ENCODE data around the gene CNTN5.

CNTN5 gene

DNA sequence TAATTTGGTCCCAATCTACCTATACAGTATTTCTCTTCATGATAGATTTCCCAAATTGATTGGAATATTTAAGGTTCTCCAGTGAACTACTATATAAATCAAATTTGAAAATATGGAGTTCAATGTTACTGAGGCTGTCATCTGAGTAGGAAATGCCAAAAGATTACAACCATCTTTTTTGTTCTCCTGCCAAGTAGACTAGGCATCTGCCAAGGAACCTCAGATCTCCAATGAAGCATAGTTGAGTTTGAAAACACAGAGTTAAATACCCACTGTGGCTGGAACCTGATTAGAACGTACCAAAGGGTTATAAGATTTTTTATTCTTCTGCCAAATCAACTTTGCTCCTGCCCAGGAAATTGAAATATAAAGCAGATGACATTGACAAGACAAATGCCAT lies 330.9 kb downstream of the CNTN5 start:
- no peak for DNase-seq
- Mint-ChIP-seq H3K27ac (no peak overlapping the region), H3K4me1 (ENCODE audit: low read depth) (no peaks in the 10 kb centered on the region), H3K36me3 (ENCODE audit: low read depth) (no peaks in the 10 kb centered on the region), H3K4me3 (no peak overlapping the region), H3K27me3 (no peaks in the 10 kb centered on the region), H3K9me3 (peaks cover 14% of the 10 kb centered on the region)

GRCh38 chr11:99352642-99353041 lies 331.9 kb downstream of the CNTN5 start:
- Mint-ChIP-seq H3K36me3 (ENCODE audit: low read depth) (no peaks in the 10 kb centered on the region), H3K9me3 (peaks cover 14% of the 10 kb centered on the region), H3K4me3 (no peak overlapping the region), H3K27ac (no peak overlapping the region), H3K4me1 (ENCODE audit: low read depth) (no peaks in the 10 kb centered on the region), H3K27me3 (no peaks in the 10 kb centered on the region)
- DNase-seq = no peak

GRCh38 chr11:99366546-99366945 lies 345.8 kb downstream of the CNTN5 start:
- no peaks in the 10 kb centered on the region for H3K27me3 Mint-ChIP-seq
- H3K36me3 Mint-ChIP-seq (ENCODE audit: low read depth) = no peaks in the 10 kb centered on the region
- H3K4me3 Mint-ChIP-seq = no peak overlapping the region
- DNase-seq = no peak
- peaks cover 8% of the 10 kb centered on the region for H3K9me3 Mint-ChIP-seq
- no peaks in the 10 kb centered on the region for H3K4me1 Mint-ChIP-seq (ENCODE audit: low read depth)
- no peak overlapping the region for H3K27ac Mint-ChIP-seq

DNA sequence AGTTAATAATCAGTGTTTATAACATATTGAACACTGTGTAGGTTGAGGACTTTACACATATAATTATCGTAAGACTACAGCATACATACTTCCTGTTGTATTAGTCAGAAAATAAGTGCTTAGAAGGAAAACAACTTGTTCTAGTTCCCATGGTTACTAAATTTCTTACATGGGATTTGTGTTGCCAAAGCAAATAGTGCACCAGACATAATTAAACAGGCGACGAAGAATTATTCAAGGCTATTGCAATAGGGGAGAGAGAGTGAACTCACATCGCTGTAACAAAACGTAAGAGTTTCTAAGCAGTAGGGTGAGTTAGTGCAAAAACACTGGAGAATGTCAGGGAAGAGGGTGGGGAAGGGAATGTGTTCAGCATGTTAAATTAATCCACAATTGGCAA lies 347.8 kb downstream of the CNTN5 start:
- no peak for DNase-seq
- Mint-ChIP-seq H3K4me3 (no peak overlapping the region), H3K27ac (no peak overlapping the region), H3K36me3 (ENCODE audit: low read depth) (no peaks in the 10 kb centered on the region), H3K4me1 (ENCODE audit: low read depth) (no peaks in the 10 kb centered on the region), H3K9me3 (peaks cover 8% of the 10 kb centered on the region), H3K27me3 (no peaks in the 10 kb centered on the region)

DNA sequence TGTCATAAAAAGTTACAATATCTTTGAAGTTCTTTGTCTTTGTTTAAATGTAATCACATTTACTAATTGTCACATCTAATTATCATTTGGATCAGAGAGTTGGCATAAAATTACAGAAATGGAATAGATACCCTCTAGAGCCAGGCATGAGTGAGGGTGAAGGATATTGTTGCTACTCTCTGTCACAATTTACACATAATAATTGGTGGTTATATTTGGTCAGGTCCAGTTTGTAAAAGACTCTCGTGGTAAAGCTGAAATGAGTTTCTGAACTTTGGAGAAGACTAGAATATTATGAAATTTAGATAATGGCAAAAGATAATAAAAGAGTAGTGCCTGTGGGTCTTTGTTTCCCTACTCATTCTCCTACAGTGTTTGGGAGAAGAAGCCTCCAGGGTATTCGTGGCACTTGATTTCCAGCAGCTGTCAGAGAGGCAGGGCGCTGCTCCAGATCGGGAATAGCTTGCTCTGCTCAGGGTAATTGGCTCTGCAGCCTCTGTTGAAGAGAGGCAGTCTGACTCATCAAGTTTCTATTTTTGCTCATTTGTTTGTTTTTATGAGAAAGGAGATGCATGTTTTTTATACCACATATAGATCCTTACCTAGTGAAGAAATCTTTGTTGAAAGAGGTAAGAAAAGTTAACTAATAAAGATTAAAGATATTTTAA lies 349.9 kb downstream of the CNTN5 start:
- Mint-ChIP-seq H3K9me3 (peaks cover 7% of the 10 kb centered on the region), H3K36me3 (ENCODE audit: low read depth) (no peaks in the 10 kb centered on the region), H3K27ac (no peak overlapping the region), H3K27me3 (no peaks in the 10 kb centered on the region), H3K4me1 (ENCODE audit: low read depth) (no peaks in the 10 kb centered on the region), H3K4me3 (no peak overlapping the region)
- DNase-seq = no peak

GRCh38 chr11:99371257-99371656 lies 350.5 kb downstream of the CNTN5 start:
- no peaks in the 10 kb centered on the region for H3K27me3 Mint-ChIP-seq
- peaks cover 9% of the 10 kb centered on the region for H3K9me3 Mint-ChIP-seq
- no peaks in the 10 kb centered on the region for H3K36me3 Mint-ChIP-seq (ENCODE audit: low read depth)

DNA sequence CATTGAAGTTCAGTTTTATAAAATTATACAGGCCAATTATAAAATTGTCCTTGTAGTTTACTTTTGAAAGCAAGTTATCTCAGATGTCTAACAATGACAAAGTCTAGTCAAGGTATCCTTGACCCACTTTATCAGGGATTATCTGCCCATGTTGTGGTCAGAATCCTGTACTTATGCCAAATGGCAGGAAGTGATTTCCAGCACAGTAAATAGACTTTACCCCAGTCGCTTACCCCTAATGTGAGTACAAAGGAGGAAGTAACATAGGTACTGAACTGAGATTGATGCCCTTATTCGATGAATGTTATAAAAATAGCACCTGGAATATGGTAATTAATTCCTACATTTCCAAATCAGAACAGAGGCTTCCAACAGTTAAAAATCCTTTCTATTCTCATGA lies 355.7 kb downstream of the CNTN5 start:
- Mint-ChIP-seq H3K27ac (no peak overlapping the region), H3K4me1 (ENCODE audit: low read depth) (no peaks in the 10 kb centered on the region), H3K4me3 (no peak overlapping the region), H3K9me3 (peaks cover 11% of the 10 kb centered on the region), H3K36me3 (ENCODE audit: low read depth) (no peaks in the 10 kb centered on the region), H3K27me3 (no peaks in the 10 kb centered on the region)
- DNase-seq = no peak

More at GRCh38 chr11:99371257-99371656, 350.5 kb downstream of the CNTN5 start:
- Mint-ChIP-seq H3K4me3 (no peak overlapping the region), H3K4me1 (ENCODE audit: low read depth) (no peaks in the 10 kb centered on the region), H3K27ac (no peak overlapping the region)
- no peak for DNase-seq

DNA sequence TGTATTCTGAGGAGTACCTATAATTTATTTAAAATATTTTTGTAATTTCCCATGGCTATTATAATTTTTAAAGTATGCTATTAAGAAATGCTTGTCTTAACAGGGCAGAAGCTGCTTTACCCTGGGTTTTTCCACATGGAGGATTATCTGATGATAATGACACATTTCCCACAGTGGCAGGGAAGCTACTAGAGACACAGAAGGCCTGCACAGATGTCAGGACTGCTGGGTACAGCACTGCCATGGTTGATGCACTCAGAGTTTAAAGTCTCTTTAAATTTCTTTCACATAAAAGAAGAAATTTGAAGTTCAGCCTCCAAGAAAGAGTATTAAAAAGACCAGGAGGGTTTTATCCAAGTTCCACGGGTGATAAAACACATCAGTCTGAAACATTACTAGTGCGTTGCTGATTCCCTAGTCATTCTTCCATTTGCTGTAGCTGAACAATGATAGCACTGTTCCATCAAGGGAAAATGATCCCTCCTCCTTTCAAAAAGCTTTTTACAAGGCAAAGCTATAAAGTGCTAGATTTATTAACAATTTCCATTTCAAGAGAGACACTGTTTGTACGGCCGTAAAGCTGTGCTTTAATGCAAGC lies 363.0 kb downstream of the CNTN5 start:
- no peaks in the 10 kb centered on the region for H3K36me3 Mint-ChIP-seq (ENCODE audit: low read depth)
- no peak overlapping the region for H3K4me3 Mint-ChIP-seq
- H3K4me1 Mint-ChIP-seq (ENCODE audit: low read depth) = no peaks in the 10 kb centered on the region
- no peaks in the 10 kb centered on the region for H3K27me3 Mint-ChIP-seq
- DNase-seq = no peak
- peaks cover 15% of the 10 kb centered on the region for H3K9me3 Mint-ChIP-seq
- no peak overlapping the region for H3K27ac Mint-ChIP-seq

GRCh38 chr11:99391245-99391644 lies 370.5 kb downstream of the CNTN5 start:
- no peaks in the 10 kb centered on the region for H3K36me3 Mint-ChIP-seq (ENCODE audit: low read depth)
- H3K9me3 Mint-ChIP-seq = peaks cover 5% of the 10 kb centered on the region
- H3K4me3 Mint-ChIP-seq = no peak overlapping the region
- no peaks in the 10 kb centered on the region for H3K4me1 Mint-ChIP-seq (ENCODE audit: low read depth)
- H3K27ac Mint-ChIP-seq = no peak overlapping the region
- no peaks in the 10 kb centered on the region for H3K27me3 Mint-ChIP-seq
- DNase-seq = no peak

DNA sequence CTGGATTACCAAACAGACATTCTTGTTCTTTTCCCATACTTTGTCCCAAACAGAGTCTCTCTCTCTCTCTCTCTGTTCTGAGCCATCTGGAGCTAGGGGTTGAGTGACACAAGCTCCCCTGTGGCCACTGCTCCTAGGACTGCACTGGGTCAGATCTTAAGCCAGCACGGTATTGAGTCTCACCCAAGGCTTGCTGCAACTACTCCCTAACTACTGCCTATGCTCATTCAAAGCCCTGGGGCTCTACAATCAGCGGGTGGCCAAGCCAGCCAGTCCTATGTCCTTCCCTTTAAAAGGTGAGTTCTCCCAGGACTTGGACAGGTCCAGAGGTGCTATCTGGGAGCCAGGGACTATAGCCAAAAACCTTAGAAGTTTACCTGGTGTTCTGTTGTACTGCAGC lies 385.6 kb downstream of the CNTN5 start:
- peaks cover 2% of the 10 kb centered on the region for H3K9me3 Mint-ChIP-seq
- no peaks in the 10 kb centered on the region for H3K27me3 Mint-ChIP-seq
- H3K27ac Mint-ChIP-seq = no peak overlapping the region
- H3K36me3 Mint-ChIP-seq (ENCODE audit: low read depth) = no peaks in the 10 kb centered on the region
- no peaks in the 10 kb centered on the region for H3K4me1 Mint-ChIP-seq (ENCODE audit: low read depth)
- no peak for DNase-seq
- H3K4me3 Mint-ChIP-seq = no peak overlapping the region

- Mint-ChIP-seq H3K9me3 (peaks cover 9% of the 10 kb centered on the region), H3K27me3 (no peaks in the 10 kb centered on the region), H3K4me3 (no peak overlapping the region), H3K4me1 (ENCODE audit: low read depth) (no peaks in the 10 kb centered on the region), H3K36me3 (ENCODE audit: low read depth) (no peaks in the 10 kb centered on the region), H3K27ac (no peak overlapping the region)
- DNase-seq = no peak
Measured at GRCh38 chr11:99410636-99411035, 389.9 kb downstream of the CNTN5 start.

- DNase-seq = no peak
- H3K27me3 Mint-ChIP-seq = no peaks in the 10 kb centered on the region
- H3K4me1 Mint-ChIP-seq (ENCODE audit: low read depth) = no peaks in the 10 kb centered on the region
- H3K27ac Mint-ChIP-seq = no peak overlapping the region
- H3K36me3 Mint-ChIP-seq (ENCODE audit: low read depth) = no peaks in the 10 kb centered on the region
- peaks cover 22% of the 10 kb centered on the region for H3K9me3 Mint-ChIP-seq
- H3K4me3 Mint-ChIP-seq = no peak overlapping the region
Measured at GRCh38 chr11:99418927-99419720, 398.4 kb downstream of the CNTN5 start.

DNA sequence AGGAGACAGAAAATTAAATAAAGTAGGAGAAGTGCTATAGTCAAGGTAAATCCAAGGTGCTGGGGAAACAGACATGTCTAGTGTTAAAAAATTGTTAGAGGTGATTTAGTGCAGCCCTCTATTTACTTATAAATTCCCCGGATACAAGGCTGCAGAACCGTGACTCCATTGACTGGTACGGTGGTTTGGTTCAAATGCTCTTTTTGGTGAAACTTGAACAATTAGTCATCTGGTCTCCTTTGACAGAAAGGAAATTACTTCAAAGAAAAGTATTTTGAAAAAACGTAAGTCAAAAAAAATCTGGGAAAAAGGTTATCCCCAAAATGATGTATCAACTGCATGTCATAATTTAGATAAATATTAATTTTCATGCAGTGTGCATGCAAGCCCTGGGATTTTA lies 399.2 kb downstream of the CNTN5 start:
- no peak for DNase-seq
- Mint-ChIP-seq H3K27me3 (no peaks in the 10 kb centered on the region), H3K27ac (no peak overlapping the region), H3K9me3 (peaks cover 25% of the 10 kb centered on the region), H3K4me3 (no peak overlapping the region), H3K4me1 (ENCODE audit: low read depth) (no peaks in the 10 kb centered on the region), H3K36me3 (ENCODE audit: low read depth) (no peaks in the 10 kb centered on the region)

GRCh38 chr11:99422581-99423427 lies 402.1 kb downstream of the CNTN5 start:
- Mint-ChIP-seq H3K27me3 (no peaks in the 10 kb centered on the region), H3K27ac (no peak overlapping the region), H3K36me3 (ENCODE audit: low read depth) (no peaks in the 10 kb centered on the region), H3K4me3 (no peak overlapping the region), H3K4me1 (ENCODE audit: low read depth) (no peaks in the 10 kb centered on the region), H3K9me3 (peaks cover 16% of the 10 kb centered on the region)
- DNase-seq = no peak
